SK-N-SH (cell line): Measurements from ENCODE around the gene ZNF438. TPM values are rescaled to one million over a fixed set of nuclear protein-coding genes. Genes with fewer than 3 reads are reported as not detected.

ENCODE experiments used
- CTCF ChIA-PET: fragments of 300-600, 350-600 bp; formaldehyde crosslinking; extraction: SDS; loops from one replicate; lab custom pipeline; 2021; lab: Yijun Ruan, JAX
- POLR2A ChIA-PET: fragments of 350-600 bp; sonication (Branson Sonifier 250); formaldehyde crosslinking; extraction: SDS; loops from one replicate; lab custom pipeline; 2020; ENCODE audit warnings: antibody characterized with exemption, inconsistent platforms; lab: Yijun Ruan, JAX
- DNase-seq: peaks from one replicate; pipeline ENCODE4 v3.0.0; 2012
- H2AFZ ChIP-seq: fragments of 200-600 bp; sonication (generic); 2 replicates; pipeline ENCODE4 v1.8.1; 2016; ENCODE audit warnings: antibody characterized with exemption, mild to moderate bottlenecking, low read depth
- H3F3A ChIP-seq: fragments of 200-600 bp; sonication (generic); replicated peaks from 2 replicates; pipeline ENCODE3; 2016; ENCODE audit warnings: antibody characterized with exemption, mild to moderate bottlenecking; ENCODE audit not compliant: insufficient read depth
- H3K27ac ChIP-seq, 2 experiments: fragments of 200-500 bp in 1 of 2; fragments of 200-600 bp in 1 of 2; sonication (Bioruptor generic) in 1 of 2; sonication (generic), shearing (Covaris generic) in 1 of 2; 2 replicates each; pipeline versions ENCODE4 v1.5.1 to v1.6.1; 2014 to 2016; ENCODE audit warnings: low read depth in 2 of 2, inconsistent platforms in 1 of 2, low read length in 1 of 2, mild to moderate bottlenecking in 1 of 2, mixed read lengths in 1 of 2
- H3K27me3 ChIP-seq: fragments of 200-600 bp; sonication (generic), shearing (Covaris generic); 2 replicates; pipeline ENCODE4 v1.6.1; 2016; ENCODE audit warnings: mixed run types; ENCODE audit not compliant: insufficient read depth
- H3K36me3 ChIP-seq, 2 experiments: fragments of 200-500 bp in 1 of 2; fragments of 200-600 bp in 1 of 2; sonication (Bioruptor generic) in 1 of 2; sonication (generic) in 1 of 2; replicated peaks in 1 of 2; 2 replicates each; pipeline versions ENCODE3 to v1.5.1; 2014 to 2016; ENCODE audit warnings: low read length in 1 of 2, mild to moderate bottlenecking in 1 of 2; ENCODE audit not compliant: insufficient read depth in 2 of 2, control insufficient read depth in 1 of 2
- H3K4me1 ChIP-seq, 2 experiments: fragments of 200-500 bp in 1 of 2; fragments of 200-600 bp in 1 of 2; sonication (Bioruptor generic) in 1 of 2; sonication (generic), shearing (Covaris generic) in 1 of 2; 2 replicates each; pipeline versions ENCODE4 v1.5.1 to v1.6.1; 2014 to 2016; ENCODE audit warnings: low read depth in 1 of 2, low read length in 1 of 2, mixed run types in 1 of 2; ENCODE audit not compliant: insufficient read depth in 2 of 2, control insufficient read depth in 1 of 2
- H3K4me2 ChIP-seq: fragments of 200-600 bp; sonication (generic), shearing (Covaris generic); 2 replicates; pipeline ENCODE4 v1.6.1; 2017; ENCODE audit warnings: mixed run types
- H3K4me3 ChIP-seq, 2 experiments: fragments of 200-500 bp in 1 of 2; fragments of 200-600 bp in 1 of 2; sonication (Bioruptor generic) in 1 of 2; sonication (generic), shearing (Covaris generic) in 1 of 2; 2 replicates each; pipeline versions ENCODE4 v1.5.1 to v1.8.1; 2014 to 2016; ENCODE audit warnings: low read depth in 2 of 2, inconsistent platforms in 1 of 2, low read length in 1 of 2, mild to moderate bottlenecking in 1 of 2, mixed read lengths in 1 of 2, moderate library complexity in 1 of 2
- H3K79me2 ChIP-seq: fragments of 200-600 bp; sonication (generic); 2 replicates; pipeline ENCODE4 v1.8.1; 2017; ENCODE audit warnings: mild to moderate bottlenecking; ENCODE audit not compliant: insufficient read depth
- H3K9ac ChIP-seq: fragments of 200-600 bp; sonication (generic); 2 replicates; pipeline ENCODE4 v1.6.1; 2017; ENCODE audit warnings: mixed run types
- H3K9me2 ChIP-seq: fragments of 200-600 bp; sonication (generic); 2 replicates; pipeline ENCODE4 v1.6.1; 2017; ENCODE audit warnings: mixed run types
- H3K9me3 ChIP-seq: fragments of 200-600 bp; sonication (generic); 2 replicates; pipeline ENCODE4 v1.6.1; 2017; ENCODE audit warnings: mixed run types, mild to moderate bottlenecking, moderate library complexity
- H4K20me1 ChIP-seq: fragments of 200-600 bp; sonication (generic); 2 replicates; pipeline ENCODE4 v1.6.1; 2017; ENCODE audit warnings: mild to moderate bottlenecking, mixed run types; ENCODE audit not compliant: insufficient read depth
- ELF1 ChIP-seq: IDR thresholded peaks from 2 replicates; pipeline ENCODE4 v1.4.0; 2012
- EP300 ChIP-seq, 2 experiments: IDR thresholded peaks; 2 replicates each; pipeline versions ENCODE4 v1.4.0 to v1.6.1; 2012; ENCODE audit warnings: borderline replicate concordance in 1 of 2, low read depth in 1 of 2, low read length in 1 of 2
- FOXJ3 ChIP-seq: sonication (generic); formaldehyde crosslinking; IDR thresholded peaks from 2 replicates; pipeline ENCODE4 v1.5.1; 2020; ENCODE audit warnings: mild to moderate bottlenecking, missing genetic modification reagents
- FOXM1 ChIP-seq: IDR thresholded peaks from 2 replicates; pipeline ENCODE4 v1.4.0; 2012; ENCODE audit warnings: low read depth, mild to moderate bottlenecking
- GABPA ChIP-seq: IDR thresholded peaks from 2 replicates; pipeline ENCODE4 v1.4.0; 2012; ENCODE audit warnings: low read depth, mild to moderate bottlenecking
- GATA2 ChIP-seq: sonication (generic); formaldehyde crosslinking; IDR thresholded peaks from 2 replicates; pipeline ENCODE4 v1.5.0; 2020; ENCODE audit warnings: mild to moderate bottlenecking, missing genetic modification reagents
- JUND ChIP-seq: IDR thresholded peaks from 2 replicates; pipeline ENCODE4 v1.4.0; 2012
- MEF2A ChIP-seq: IDR thresholded peaks from 2 replicates; pipeline ENCODE4 v1.4.0; 2012; ENCODE audit warnings: low read depth, borderline replicate concordance
- MXI1 ChIP-seq: IDR thresholded peaks from 2 replicates; pipeline ENCODE4 v1.6.1; 2012; ENCODE audit warnings: mild to moderate bottlenecking, low read depth, low read length, improper control_type of control experiment
- NFIC ChIP-seq: IDR thresholded peaks from 2 replicates; pipeline ENCODE4 v1.4.0; 2012; ENCODE audit warnings: borderline replicate concordance
- NRF1 ChIP-seq: IDR thresholded peaks from 2 replicates; pipeline ENCODE4 v1.6.1; 2012; ENCODE audit warnings: low read depth, mild to moderate bottlenecking, low read length
- PBX3 ChIP-seq: IDR thresholded peaks from 2 replicates; pipeline ENCODE4; 2012
- RAD21 ChIP-seq: IDR thresholded peaks from 2 replicates; pipeline ENCODE4 v1.6.1; 2012; ENCODE audit warnings: mild to moderate bottlenecking, low read length
- RCOR1 ChIP-seq: fragments of 150-350 bp; IDR thresholded peaks from 2 replicates; pipeline ENCODE4 v1.6.1; 2017; ENCODE audit warnings: antibody characterized with exemption, low read length
- REST ChIP-seq: IDR thresholded peaks from 2 replicates; pipeline ENCODE4 v1.6.1; 2012; ENCODE audit warnings: mild to moderate bottlenecking, low read depth, low read length, moderate library complexity
- RFX5 ChIP-seq: IDR thresholded peaks from 2 replicates; pipeline ENCODE4 v1.6.1; 2012; ENCODE audit warnings: mild to moderate bottlenecking, improper control_type of control experiment, low read length
- SIN3A ChIP-seq: IDR thresholded peaks from 2 replicates; pipeline ENCODE4 v1.6.1; 2012; ENCODE audit warnings: low read depth, mild to moderate bottlenecking, low read length, moderate library complexity, borderline replicate concordance
- TAF1 ChIP-seq: IDR thresholded peaks from 2 replicates; pipeline ENCODE4 v1.6.1; 2012; ENCODE audit warnings: low read depth, mild to moderate bottlenecking, low read length, moderate library complexity, borderline replicate concordance
- TCF12 ChIP-seq: IDR thresholded peaks from 2 replicates; pipeline ENCODE4 v1.4.0; 2012
- TEAD4 ChIP-seq: IDR thresholded peaks from 2 replicates; pipeline ENCODE4 v1.4.0; 2012; ENCODE audit warnings: mild to moderate bottlenecking, borderline replicate concordance; ENCODE audit not compliant: insufficient read depth
- USF2 ChIP-seq: fragments of 150-350 bp; IDR thresholded peaks from 2 replicates; pipeline ENCODE4 v1.6.1; 2017; ENCODE audit warnings: antibody characterized with exemption, low read length, low read depth, borderline replicate concordance
- YY1 ChIP-seq: IDR thresholded peaks from 2 replicates; pipeline ENCODE4 v1.4.0; 2012; ENCODE audit warnings: low read depth, mild to moderate bottlenecking
- WGBS: methylation state at CpG from one replicate; pipeline ENCODE4 v1.1.6; 2017; ENCODE audit warnings: low lambda C conversion rate; 5-methylcytosine and 5-hydroxymethylcytosine counted together
- polyA plus RNA-seq, 3 experiments: library from polyadenylated mRNA; depleted of rRNA; stranded (reverse); fragments of >200 nt; gene quantifications; 2 replicates each; pipeline ENCODE4 v1.2.3, GENCODE V29; 2012

Gene ZNF438
- polyA plus RNA-seq, 1 of the 3 experiments (the other 2 are of a cell fraction) = 2.1 TPM

DNA sequence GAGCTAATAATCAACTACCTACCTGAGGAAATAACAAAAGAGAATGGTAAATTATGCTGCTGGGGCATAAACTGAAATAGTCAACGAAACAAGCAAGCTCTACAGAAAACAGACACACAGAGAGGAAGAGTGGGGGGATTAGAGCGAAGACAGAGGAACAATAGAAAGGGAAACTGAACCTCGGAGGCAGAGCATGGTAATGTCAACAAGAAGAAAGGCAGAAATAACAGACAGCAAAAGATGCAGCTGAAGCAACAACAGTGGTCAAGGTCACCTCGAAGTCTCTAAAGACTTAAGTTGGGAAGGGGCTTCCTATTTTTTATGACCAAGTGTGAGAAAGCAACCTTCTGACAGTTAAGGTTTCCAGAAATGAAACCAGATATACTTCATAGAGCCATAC, 177.0 kb downstream of the ZNF438 start:
- Histone ChIP-seq H3K27ac (no peak overlapping the region), H3K79me2 (no peaks in the 10 kb centered on the region), H3F3A (no peaks in the 10 kb centered on the region), H3K9ac (no peak overlapping the region), H3K9me3 (no peaks in the 10 kb centered on the region), H3K9me2 (no peaks in the 10 kb centered on the region), H3K36me3 (no peaks in the 10 kb centered on the region), H3K4me1 (peaks cover 0 to 14% of the 10 kb centered on the region in 2 experiments; a peak in 1 of 4 replicates), H3K27me3 (no peaks in the 10 kb centered on the region), H2AFZ (no peak overlapping the region), H4K20me1 (no peaks in the 10 kb centered on the region), H3K4me3 (no peak overlapping the region), H3K4me2 (no peak overlapping the region)
- ChIA-PET POLR2A (no interaction called here), CTCF (interaction anchor here (0.7 to 1.0 kb wide), 2 partner anchors 9 to 35 kb away, joined by 3 read pairs; no protein-coding TSS in a partner anchor)
- WGBS = 77% methylated on average over 4 of the region's 4 CpGs
- no peak for TF ChIP-seq FOXM1
- TF ChIP-seq FOXJ3 (CRISPR knock-in tag) = no peak
- no peak for TF ChIP-seq MXI1
- no peak for TF ChIP-seq PBX3
- TF ChIP-seq GABPA = no peak
- TF ChIP-seq RAD21 = no peak
- TF ChIP-seq EP300 (IDR thresholded peaks at IDR 0.05; ENCODE audit: borderline replicate concordance in 1 of 2, low read depth in 1 of 2, low read length in 1 of 2) = no peak
- DNase-seq = no peak

GRCh38 chr10:30853066-30853465, 178.6 kb downstream of the ZNF438 start:
- no peak overlapping the region for H3K4me2 ChIP-seq
- TF ChIP-seq FOXJ3 (CRISPR knock-in tag) (no peak), USF2 (no peak), GATA2 (CRISPR knock-in tag) (no peak), RFX5 (no peak), YY1 (no peak), RCOR1 (no peak), SIN3A (no peak), ELF1 (no peak), RAD21 (no peak), GABPA (no peak), NFIC (no peak), MEF2A (no peak), JUND (no peak), FOXM1 (no peak), TAF1 (no peak), TEAD4 (no peak), REST (no peak), NRF1 (no peak), TCF12 (no peak), EP300 (IDR thresholded peaks at IDR 0.05; ENCODE audit: borderline replicate concordance in 1 of 2, low read depth in 1 of 2, low read length in 1 of 2) (no peak)
- no peaks in the 10 kb centered on the region for H4K20me1 ChIP-seq
- DNase-seq = no peak
- 90% methylated on average over 1 of the region's 1 CpG for WGBS
- no peaks in the 10 kb centered on the region for H3K27me3 ChIP-seq
- H3K27ac ChIP-seq = no peak overlapping the region
- peaks cover 0 to 4% of the 10 kb centered on the region in 2 experiments; a peak in 1 of 4 replicates for H3K4me1 ChIP-seq
- no peak overlapping the region for H3K9ac ChIP-seq
- no peaks in the 10 kb centered on the region for H3K9me3 ChIP-seq
- ChIA-PET POLR2A (no interaction called here), CTCF (interaction anchor here (0.6 kb wide), 1 partner anchor 158 kb away, joined by 3 read pairs; no protein-coding TSS in a partner anchor)
- H3K36me3 ChIP-seq = no peaks in the 10 kb centered on the region
- H3F3A ChIP-seq = no peaks in the 10 kb centered on the region
- H3K9me2 ChIP-seq = no peaks in the 10 kb centered on the region
- H3K79me2 ChIP-seq = no peaks in the 10 kb centered on the region
- H3K4me3 ChIP-seq = no peak overlapping the region
- no peak overlapping the region for H2AFZ ChIP-seq
